GM12801 (cell line): ENCODE measurements around the gene NRN1L.

ENCODE experiments used
- CTCF ChIP-seq: IDR thresholded peaks from one replicate; pipeline ENCODE4 v1.5.1; 2011; ENCODE audit warnings: control low read depth; ENCODE audit not compliant: insufficient read length; ENCODE audit errors: extremely low read depth

Gene NRN1L

GRCh38 chr16:67884684-67885083 is at the start of gene NRN1L:
TSS of gene NRN1L (plus strand) at chr16:67884885. CDS start at chr16:67884904, 19 bp downstream.
- TF ChIP-seq CTCF, result no peak

DNA sequence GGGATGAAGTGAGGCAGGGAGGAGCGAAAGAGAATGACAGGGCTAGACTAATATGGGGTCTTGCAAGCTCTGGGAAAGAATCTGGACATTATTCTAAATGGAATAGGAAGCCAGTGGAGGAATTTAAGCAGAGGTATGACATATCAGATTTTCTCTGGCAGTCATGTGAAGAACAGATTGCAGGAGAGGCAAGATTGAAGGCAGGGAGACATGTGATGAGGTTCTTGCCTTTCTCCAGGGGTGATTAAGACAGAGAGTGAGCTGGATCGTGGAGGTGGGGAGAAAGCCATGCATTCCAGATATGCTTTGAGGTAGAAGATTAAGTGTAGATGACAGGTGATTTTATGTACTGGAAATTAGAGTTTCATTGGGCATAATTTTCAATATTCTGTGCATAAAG is 46.9 kb upstream of the NRN1L start:
- no peak for TF ChIP-seq CTCF

GRCh38 chr16:67841198-67841815 is 43.4 kb upstream of the NRN1L start:
- no peak for TF ChIP-seq CTCF

DNA sequence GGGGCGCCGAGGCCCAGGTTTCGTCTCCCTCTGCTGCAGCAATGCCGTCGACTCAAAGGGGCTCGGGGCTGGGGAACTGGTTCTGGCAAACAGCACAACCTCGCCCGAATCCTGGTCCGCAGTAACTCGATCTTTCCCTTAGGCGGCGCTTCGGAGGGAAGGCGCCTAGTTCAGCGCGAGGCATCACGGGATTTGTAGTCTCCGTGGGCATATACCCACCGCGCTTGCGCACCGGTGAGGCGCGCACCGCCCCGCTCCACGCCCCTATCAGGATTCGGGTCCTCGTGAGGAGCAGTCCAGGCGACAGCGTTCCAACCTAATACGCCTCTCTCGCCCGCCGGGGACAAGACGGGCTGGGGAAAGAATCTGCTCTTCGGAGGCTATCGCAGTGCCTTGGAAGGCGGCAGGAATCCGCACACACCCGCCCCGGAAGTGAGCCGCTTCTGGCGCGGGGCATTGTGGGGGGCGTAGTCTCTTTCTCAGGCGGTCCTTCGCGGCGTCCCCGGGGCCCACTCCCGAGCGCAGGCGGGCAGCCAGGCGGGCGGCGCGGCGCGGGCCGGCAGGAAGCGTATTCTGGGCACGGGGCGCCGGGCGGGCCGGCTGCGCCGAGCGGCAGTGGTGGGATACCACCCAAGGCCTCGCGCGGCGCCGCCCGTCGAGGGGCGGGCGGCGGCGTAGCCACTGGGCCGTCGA is 42.7 kb upstream of the NRN1L start, which contains the start of gene THAP11:
TSS of gene THAP11 (plus strand) at position 505 of the 693 bp plus-strand sequence. CDS start 235 bp downstream, outside the sequence.
- TF ChIP-seq CTCF, result peak; percentile 60

DNA sequence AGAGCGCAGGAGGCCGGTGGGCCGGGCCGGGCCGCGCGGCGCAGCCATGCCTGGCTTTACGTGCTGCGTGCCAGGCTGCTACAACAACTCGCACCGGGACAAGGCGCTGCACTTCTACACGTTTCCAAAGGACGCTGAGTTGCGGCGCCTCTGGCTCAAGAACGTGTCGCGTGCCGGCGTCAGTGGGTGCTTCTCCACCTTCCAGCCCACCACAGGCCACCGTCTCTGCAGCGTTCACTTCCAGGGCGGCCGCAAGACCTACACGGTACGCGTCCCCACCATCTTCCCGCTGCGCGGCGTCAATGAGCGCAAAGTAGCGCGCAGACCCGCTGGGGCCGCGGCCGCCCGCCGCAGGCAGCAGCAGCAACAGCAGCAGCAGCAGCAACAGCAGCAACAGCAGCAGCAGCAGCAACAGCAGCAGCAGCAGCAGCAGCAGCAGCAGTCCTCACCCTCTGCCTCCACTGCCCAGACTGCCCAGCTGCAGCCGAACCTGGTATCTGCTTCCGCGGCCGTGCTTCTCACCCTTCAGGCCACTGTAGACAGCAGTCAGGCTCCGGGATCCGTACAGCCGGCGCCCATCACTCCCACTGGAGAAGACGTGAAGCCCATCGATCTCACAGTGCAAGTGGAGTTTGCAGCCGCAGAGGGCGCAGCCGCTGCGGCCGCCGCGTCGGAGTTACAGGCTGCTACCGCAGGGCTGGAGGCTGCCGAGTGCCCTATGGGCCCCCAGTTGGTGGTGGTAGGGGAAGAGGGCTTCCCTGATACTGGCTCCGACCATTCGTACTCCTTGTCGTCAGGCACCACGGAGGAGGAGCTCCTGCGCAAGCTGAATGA is 42.0 kb upstream of the NRN1L start:
- no peak for TF ChIP-seq CTCF

- TF ChIP-seq CTCF, result no peak
These were observed 41.3 kb upstream of the NRN1L start for GRCh38 chr16:67843343-67843765.

DNA sequence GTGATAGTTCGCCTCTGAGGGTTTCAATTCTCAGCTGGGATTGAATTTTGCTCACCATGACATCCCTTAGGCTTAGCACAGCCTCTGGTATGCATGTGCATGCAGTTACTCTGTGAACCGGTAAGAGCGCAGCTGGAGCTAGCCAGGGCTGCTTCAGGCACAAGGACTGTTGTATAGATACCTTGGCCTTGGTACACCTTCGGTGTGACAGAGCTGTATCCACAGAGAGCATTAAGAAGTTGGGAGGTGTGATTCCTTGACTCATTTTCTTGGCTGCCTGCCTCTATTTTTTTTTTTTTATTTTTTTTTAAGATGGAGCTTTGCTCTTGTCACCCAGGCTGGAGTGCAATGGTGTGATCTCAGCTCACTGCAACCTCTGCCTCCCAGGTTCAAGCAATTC is 40.2 kb upstream of the NRN1L start:
- no peak for TF ChIP-seq CTCF
